ENCODE measurements around the gene ZNF827. TPM values are rescaled to one million over a fixed set of nuclear protein-coding genes. Genes with fewer than 3 reads are reported as not detected.

The ZNF827 gene
- total RNA-seq, 1 donor from 2014 or later = 2.6 TPM

- DNase-seq (ENCODE audit: low read depth in 2 of 2) = no peak
Observed at GRCh38 chr4:145722561-145722960, 216.1 kb downstream of the ZNF827 start.

GRCh38 chr4:145720656-145721055, 218.0 kb downstream of the ZNF827 start:
- DNase-seq (ENCODE audit: low read depth in 2 of 2) = no peak

GRCh38 chr4:145719752-145720624, 218.6 kb downstream of the ZNF827 start:
- no peak for DNase-seq (ENCODE audit: low read depth in 2 of 2)

GRCh38 chr4:145716661-145717200, 221.9 kb downstream of the ZNF827 start:
- DNase-seq (ENCODE audit: low read depth in 2 of 2) = no peak

GRCh38 chr4:145716200-145716599, 222.4 kb downstream of the ZNF827 start:
- peak in 1 of 2 donors; percentile 2 for DNase-seq (ENCODE audit: low read depth in 2 of 2)

GRCh38 chr4:145709843-145710242, 228.8 kb downstream of the ZNF827 start:
- DNase-seq (ENCODE audit: low read depth in 2 of 2) = no peak

GRCh38 chr4:145709336-145709735, 229.3 kb downstream of the ZNF827 start:
- no peak for DNase-seq (ENCODE audit: low read depth in 2 of 2)

Other genes starting within 250 kb of the ZNF827 start
- 18.7 and 19.4 TPM in 2 replicates for gene LSM6, start 236.9 kb upstream of the ZNF827 start, total RNA-seq

Measured in lung microvascular endothelial cell (primary cell).